GM18870 (cell line): Measurements from ENCODE around the gene DEDD.

Experiments
- ATAC-seq: cut with Tn5 transposase; IDR thresholded peaks from one replicate; pipeline ENCODE4 v1.9.1; 2021; ENCODE audit warnings: moderate library complexity; ENCODE audit not compliant: unreplicated experiment

DEDD gene

GRCh38 chr1:161079436-161080110 lies 52.9 kb downstream of the DEDD start:
- no peak for ATAC-seq

DNA sequence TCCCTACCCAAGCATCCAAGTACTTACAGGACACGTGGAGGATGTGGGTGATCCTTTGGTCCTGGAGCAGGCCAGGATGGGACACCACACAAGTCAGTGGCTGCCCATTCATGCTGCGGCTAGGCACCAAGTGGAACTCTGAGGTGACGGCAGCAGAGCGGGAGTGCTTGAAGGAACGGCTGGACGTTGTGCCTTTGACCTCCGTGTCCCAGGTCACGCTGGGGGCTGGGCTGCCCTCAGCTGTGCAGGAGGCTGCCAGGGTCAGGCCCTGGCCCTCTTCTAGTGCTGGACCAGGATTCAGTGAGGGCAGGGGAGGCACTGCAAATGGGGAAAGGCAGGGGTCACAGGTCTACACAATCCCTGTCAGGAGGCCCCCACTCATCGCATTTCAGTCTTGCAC lies 55.0 kb downstream of the DEDD start:
- ATAC-seq = no peak

DNA sequence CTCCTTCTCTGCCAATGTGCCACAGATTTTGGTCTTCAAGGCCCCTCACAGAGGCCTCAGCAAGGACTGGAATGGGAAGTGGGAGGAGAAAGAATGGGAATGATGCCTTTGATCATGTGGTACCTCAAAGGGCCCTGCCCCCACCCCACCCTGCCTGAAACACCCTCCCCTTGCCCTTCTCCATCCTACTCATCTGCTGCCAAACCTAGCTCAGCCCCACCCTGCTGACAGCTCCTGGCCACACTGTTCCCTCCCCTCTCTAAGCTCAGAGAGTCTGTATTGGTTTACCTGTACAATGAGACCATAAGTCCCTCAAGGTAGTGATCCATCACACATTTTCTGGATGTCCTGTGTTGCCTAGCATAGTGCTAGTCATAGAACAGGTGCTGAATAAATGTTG lies 56.1 kb downstream of the DEDD start:
- ATAC-seq = no peak

DNA sequence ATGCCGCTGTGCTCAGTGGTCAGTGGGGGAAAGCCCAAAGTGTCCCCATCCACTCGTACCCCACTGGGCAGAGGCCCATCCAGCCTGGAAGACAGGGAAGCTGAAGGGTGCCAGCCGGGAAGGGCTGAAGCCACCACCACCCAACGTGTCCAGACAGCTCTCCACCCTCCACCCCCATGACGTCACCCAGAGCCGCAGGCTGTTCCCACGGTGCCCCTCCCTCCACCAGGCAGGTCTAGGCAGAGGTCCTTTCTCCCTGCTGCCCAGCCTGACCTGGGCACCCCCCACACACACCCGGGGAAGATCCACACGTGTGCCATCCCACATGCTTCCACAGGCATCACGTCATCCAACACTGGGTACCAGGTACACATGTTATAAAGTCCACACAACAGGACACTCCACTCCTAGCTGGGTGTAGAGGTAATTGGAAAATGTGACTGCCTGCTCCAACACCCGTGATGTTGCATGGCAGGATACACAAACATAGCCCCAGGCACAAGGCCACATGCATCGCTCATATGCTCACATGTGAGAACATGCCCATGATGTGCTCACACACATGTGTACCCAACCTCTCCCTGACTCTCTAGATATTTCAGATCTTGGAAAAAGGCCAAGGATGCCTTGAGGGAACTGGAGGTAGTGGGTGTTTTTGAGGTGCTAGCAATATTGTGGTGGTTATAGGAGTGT lies 57.6 kb downstream of the DEDD start:
- no peak for ATAC-seq

DNA sequence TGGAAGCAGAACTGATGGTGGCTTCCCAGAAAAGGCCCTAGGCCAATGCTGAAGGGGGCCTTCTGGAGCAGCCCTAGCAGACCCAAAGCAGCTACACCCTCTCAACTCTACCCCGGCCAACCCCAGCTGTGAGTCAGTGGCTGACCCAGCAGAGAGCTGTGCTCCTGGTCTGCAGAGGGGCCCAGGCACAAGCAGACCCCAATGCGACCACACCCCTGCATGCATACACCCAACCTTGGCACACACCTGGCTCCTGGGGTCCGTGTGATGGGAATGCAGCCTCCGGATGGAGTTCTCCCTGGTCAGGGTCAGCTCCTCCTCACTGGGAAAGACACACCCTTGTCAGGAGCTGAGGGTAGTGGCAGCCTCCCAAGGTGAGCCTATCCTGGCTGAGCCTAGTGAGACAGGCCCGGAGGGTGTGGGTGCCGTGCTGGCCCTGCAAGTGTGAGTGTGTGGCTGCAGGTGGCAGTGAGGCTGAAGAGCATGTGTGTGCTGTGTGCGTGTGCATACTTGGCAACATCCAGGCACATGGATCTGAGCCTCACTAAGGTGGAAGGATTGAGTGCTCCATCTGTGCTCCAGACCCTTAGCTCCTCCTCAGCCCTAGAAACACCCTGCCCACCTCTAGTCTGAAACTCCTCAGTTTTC lies 58.9 kb downstream of the DEDD start:
- no peak for ATAC-seq

- ATAC-seq = no peak
These were observed 59.6 kb downstream of the DEDD start for GRCh38 chr1:161072751-161073449.

GRCh38 chr1:161071886-161072371 lies 60.5 kb downstream of the DEDD start:
- no peak for ATAC-seq
